BLaER1 (cell line): ENCODE measurements around the gene YAP1.

Experiments used
- H3K27ac ChIP-seq: shearing (Covaris generic); formaldehyde crosslinking; 2 replicates; pipeline ENCODE4 v1.8.1; 2022
- H3K27me3 ChIP-seq: shearing (Covaris generic); formaldehyde crosslinking; 2 replicates; pipeline ENCODE4 v1.8.1; 2022
- H3K36me3 ChIP-seq: shearing (Covaris generic); formaldehyde crosslinking; 2 replicates; pipeline ENCODE4 v1.8.1; 2022
- H3K4me1 ChIP-seq: shearing (Covaris generic); formaldehyde crosslinking; 2 replicates; pipeline ENCODE4 v1.8.1; 2022
- H3K4me2 ChIP-seq: shearing (Covaris generic); formaldehyde crosslinking; 2 replicates; pipeline ENCODE4 v1.8.1; 2022
- H3K4me3 ChIP-seq: shearing (Covaris generic); formaldehyde crosslinking; 2 replicates; pipeline ENCODE4 v1.8.1; 2022
- H3K9ac ChIP-seq: shearing (Covaris generic); formaldehyde crosslinking; 2 replicates; pipeline ENCODE4 v1.8.1; 2022
- H3K9me3 ChIP-seq: shearing (Covaris generic); formaldehyde crosslinking; 2 replicates; pipeline ENCODE4 v1.8.1; 2022
- H4K20me1 ChIP-seq: shearing (Covaris generic); formaldehyde crosslinking; 2 replicates; pipeline ENCODE4 v1.8.1; 2022
- Cebpa-rat ChIP-seq: shearing (Covaris generic); IDR thresholded peaks from 2 replicates; pipeline ENCODE4 v1.8.1; 2022

The YAP1 gene

GRCh38 chr11:102267609-102268008 lies 157.4 kb downstream of the YAP1 start:
- no peaks in the 10 kb centered on the region for H3K4me1 ChIP-seq
- H3K9me3 ChIP-seq: no peaks in the 10 kb centered on the region
- H4K20me1 ChIP-seq: no peaks in the 10 kb centered on the region
- TF ChIP-seq Cebpa-rat: no peak
- no peak overlapping the region for H3K27ac ChIP-seq
- H3K36me3 ChIP-seq: no peaks in the 10 kb centered on the region
- H3K27me3 ChIP-seq: no peaks in the 10 kb centered on the region
- H3K4me2 ChIP-seq: no peak overlapping the region
- H3K4me3 ChIP-seq: no peak overlapping the region
- H3K9ac ChIP-seq: no peak overlapping the region

- no peak overlapping the region for H3K9ac ChIP-seq
- H3K27ac ChIP-seq: no peak overlapping the region
- H3K4me2 ChIP-seq: no peak overlapping the region
- no peaks in the 10 kb centered on the region for H3K4me1 ChIP-seq
- no peaks in the 10 kb centered on the region for H3K36me3 ChIP-seq
- H3K27me3 ChIP-seq: no peaks in the 10 kb centered on the region
- no peak overlapping the region for H3K4me3 ChIP-seq
- no peaks in the 10 kb centered on the region for H4K20me1 ChIP-seq
- no peaks in the 10 kb centered on the region for H3K9me3 ChIP-seq
- TF ChIP-seq Cebpa-rat: no peak
Observed at GRCh38 chr11:102268083-102268984, 158.1 kb downstream of the YAP1 start.

GRCh38 chr11:102268985-102269470 lies 158.8 kb downstream of the YAP1 start:
- Histone ChIP-seq H3K4me2 (no peak overlapping the region), H3K4me3 (no peak overlapping the region), H3K9me3 (no peaks in the 10 kb centered on the region), H3K27ac (no peak overlapping the region), H3K9ac (no peak overlapping the region), H3K4me1 (no peaks in the 10 kb centered on the region), H3K27me3 (no peaks in the 10 kb centered on the region), H4K20me1 (no peaks in the 10 kb centered on the region), H3K36me3 (no peaks in the 10 kb centered on the region)
- TF ChIP-seq Cebpa-rat: no peak

GRCh38 chr11:102269927-102270326 lies 159.7 kb downstream of the YAP1 start:
- Histone ChIP-seq H4K20me1 (no peaks in the 10 kb centered on the region), H3K27me3 (no peaks in the 10 kb centered on the region), H3K4me1 (no peaks in the 10 kb centered on the region), H3K4me2 (no peak overlapping the region), H3K36me3 (no peaks in the 10 kb centered on the region), H3K9ac (no peak overlapping the region), H3K27ac (no peak overlapping the region), H3K9me3 (no peaks in the 10 kb centered on the region), H3K4me3 (no peak overlapping the region)
- no peak for TF ChIP-seq Cebpa-rat

GRCh38 chr11:102272047-102272824 lies 162.0 kb downstream of the YAP1 start:
- H3K4me1 ChIP-seq: no peaks in the 10 kb centered on the region
- no peak overlapping the region for H3K27ac ChIP-seq
- no peak overlapping the region for H3K4me2 ChIP-seq
- H4K20me1 ChIP-seq: no peaks in the 10 kb centered on the region
- no peaks in the 10 kb centered on the region for H3K27me3 ChIP-seq
- H3K9ac ChIP-seq: no peak overlapping the region
- TF ChIP-seq Cebpa-rat: no peak
- no peak overlapping the region for H3K4me3 ChIP-seq
- no peaks in the 10 kb centered on the region for H3K9me3 ChIP-seq
- H3K36me3 ChIP-seq: no peaks in the 10 kb centered on the region

GRCh38 chr11:102274628-102275027 lies 164.4 kb downstream of the YAP1 start:
- Histone ChIP-seq H3K9ac (no peak overlapping the region), H3K4me1 (no peaks in the 10 kb centered on the region), H3K36me3 (no peaks in the 10 kb centered on the region), H4K20me1 (no peaks in the 10 kb centered on the region), H3K9me3 (no peaks in the 10 kb centered on the region), H3K27me3 (no peaks in the 10 kb centered on the region), H3K4me3 (no peak overlapping the region), H3K27ac (no peak overlapping the region), H3K4me2 (no peak overlapping the region)
- TF ChIP-seq Cebpa-rat: no peak

- Histone ChIP-seq H3K9me3 (no peaks in the 10 kb centered on the region), H3K27me3 (no peaks in the 10 kb centered on the region), H3K4me3 (no peak overlapping the region), H3K9ac (no peak overlapping the region), H3K4me2 (no peak overlapping the region), H4K20me1 (no peaks in the 10 kb centered on the region), H3K36me3 (no peaks in the 10 kb centered on the region), H3K27ac (no peak overlapping the region), H3K4me1 (no peaks in the 10 kb centered on the region)
- TF ChIP-seq Cebpa-rat: no peak
Observed at GRCh38 chr11:102276362-102276761, 166.1 kb downstream of the YAP1 start.

- no peak for TF ChIP-seq Cebpa-rat
- Histone ChIP-seq H3K4me2 (no peak overlapping the region), H3K36me3 (no peaks in the 10 kb centered on the region)
Observed at GRCh38 chr11:102276783-102277182, 166.5 kb downstream of the YAP1 start.

GRCh38 chr11:102279641-102280170 lies 169.5 kb downstream of the YAP1 start:
- Histone ChIP-seq H3K9ac (no peak overlapping the region), H3K9me3 (no peaks in the 10 kb centered on the region), H4K20me1 (no peaks in the 10 kb centered on the region), H3K4me1 (no peaks in the 10 kb centered on the region), H3K4me2 (no peak overlapping the region), H3K4me3 (no peak overlapping the region), H3K27me3 (no peaks in the 10 kb centered on the region), H3K27ac (no peak overlapping the region), H3K36me3 (no peaks in the 10 kb centered on the region)
- TF ChIP-seq Cebpa-rat: no peak

More at GRCh38 chr11:102276783-102277182, 166.5 kb downstream of the YAP1 start:
- Histone ChIP-seq H3K9me3 (no peaks in the 10 kb centered on the region), H3K27ac (no peak overlapping the region), H3K27me3 (no peaks in the 10 kb centered on the region), H3K9ac (no peak overlapping the region), H3K4me3 (no peak overlapping the region), H4K20me1 (no peaks in the 10 kb centered on the region), H3K4me1 (no peaks in the 10 kb centered on the region)

GRCh38 chr11:102280245-102280833 lies 170.1 kb downstream of the YAP1 start:
- no peak overlapping the region for H3K4me2 ChIP-seq
- no peaks in the 10 kb centered on the region for H3K27me3 ChIP-seq
- H3K36me3 ChIP-seq: no peaks in the 10 kb centered on the region
- no peak for TF ChIP-seq Cebpa-rat
- H3K9ac ChIP-seq: no peak overlapping the region
- no peaks in the 10 kb centered on the region for H4K20me1 ChIP-seq
- H3K4me3 ChIP-seq: no peak overlapping the region
- H3K27ac ChIP-seq: no peak overlapping the region
- no peaks in the 10 kb centered on the region for H3K4me1 ChIP-seq
- H3K9me3 ChIP-seq: no peaks in the 10 kb centered on the region
